Measurements from ENCODE around the gene FPR1.

- TF ChIP-seq CTCF (IDR thresholded peaks at IDR 0.05) (no peak), POLR2A (IDR thresholded peaks at IDR 0.05) (peak; percentile 36)
Observed at GRCh38 chr19:51702825-51703574, 48.7 kb downstream of the FPR1 start.
